HepG2 (cell line): ENCODE measurements around the gene AP3D1. TPM values are rescaled to one million over a fixed set of nuclear protein-coding genes. Genes with fewer than 3 reads are reported as not detected.
A peak's percentile ranks its signal among the peaks of the same experiment; 100 is the strongest.

Experiments used
- ATF3 ChIP-seq: sonication (generic); formaldehyde crosslinking; IDR thresholded peaks from 2 replicates; pipeline ENCODE4 v1.4.0; 2020; ENCODE audit warnings: missing genetic modification reagents
- ATM ChIP-seq: fragments of 450-650 bp; IDR thresholded peaks from 2 replicates; pipeline ENCODE4 v1.7.1; 2017; ENCODE audit warnings: mild to moderate bottlenecking, borderline replicate concordance
- BHLHE40 ChIP-seq: IDR thresholded peaks from 2 replicates; pipeline ENCODE4 v1.6.1; 2011; ENCODE audit warnings: low read length, improper control_type of control experiment
- BRD4 ChIP-seq: sonication (generic); formaldehyde crosslinking; IDR thresholded peaks from 2 replicates; pipeline ENCODE4 v1.4.0; 2020; ENCODE audit warnings: missing genetic modification reagents
- DR1 ChIP-seq: sonication (generic); formaldehyde crosslinking; IDR thresholded peaks from 2 replicates; pipeline ENCODE4 v1.8.0; 2021; ENCODE audit warnings: mild to moderate bottlenecking, missing genetic modification reagents, inconsistent platforms
- FLYWCH1 ChIP-seq: sonication (generic); formaldehyde crosslinking; IDR thresholded peaks from 2 replicates; pipeline ENCODE4 v1.8.1; 2023; ENCODE audit warnings: mild to moderate bottlenecking, missing genetic modification reagents
- HIVEP1 ChIP-seq: sonication (generic); formaldehyde crosslinking; IDR thresholded peaks from 2 replicates; pipeline ENCODE4 v1.4.0; 2020; ENCODE audit warnings: mild to moderate bottlenecking, missing genetic modification reagents
- KDM5B ChIP-seq: sonication (generic); formaldehyde crosslinking; IDR thresholded peaks from 2 replicates; pipeline ENCODE4 v1.4.0; 2020; ENCODE audit warnings: missing genetic modification reagents, mild to moderate bottlenecking, borderline replicate concordance
- KLF12 ChIP-seq: sonication (generic); formaldehyde crosslinking; IDR thresholded peaks from 2 replicates; pipeline ENCODE4 v1.4.0; 2020; ENCODE audit warnings: missing genetic modification reagents, borderline replicate concordance
- KLF6 ChIP-seq: IDR thresholded peaks from 2 replicates; pipeline ENCODE4 v1.8.0; 2016; ENCODE audit warnings: missing biosample characterization, missing genetic modification reagents
- MAFF ChIP-seq: IDR thresholded peaks from 2 replicates; pipeline ENCODE4 v1.6.1; 2011; ENCODE audit warnings: low read depth, low read length, improper control_type of control experiment
- MED1 ChIP-seq: sonication (generic); formaldehyde crosslinking; IDR thresholded peaks from 2 replicates; pipeline ENCODE4 v1.4.0; 2020; ENCODE audit warnings: missing genetic modification reagents
- MLLT10 ChIP-seq: sonication (generic); formaldehyde crosslinking; IDR thresholded peaks from 2 replicates; pipeline ENCODE4 v1.4.0; 2020; ENCODE audit warnings: missing genetic modification reagents
- MXD4 ChIP-seq: IDR thresholded peaks from 2 replicates; pipeline ENCODE4 v1.6.1; 2016; ENCODE audit warnings: mild to moderate bottlenecking, missing biosample characterization, missing genetic modification reagents
- PAWR ChIP-seq: sonication (generic); formaldehyde crosslinking; IDR thresholded peaks from 2 replicates; pipeline ENCODE4 v1.4.0; 2020; ENCODE audit warnings: missing genetic modification reagents, mild to moderate bottlenecking, borderline replicate concordance
- REL ChIP-seq: sonication (generic); formaldehyde crosslinking; conservative IDR thresholded peaks from 2 replicates; pipeline ENCODE4 v1.8.0; 2022; ENCODE audit warnings: mild to moderate bottlenecking, missing genetic modification reagents, moderate library complexity
- SETDB1 ChIP-seq: sonication (generic); formaldehyde crosslinking; IDR thresholded peaks from 2 replicates; pipeline ENCODE4 v1.5.1; 2020; ENCODE audit warnings: missing genetic modification reagents, mild to moderate bottlenecking, borderline replicate concordance
- SP4 ChIP-seq: sonication (generic); formaldehyde crosslinking; IDR thresholded peaks from 2 replicates; pipeline ENCODE4 v1.8.1; 2023; ENCODE audit warnings: mild to moderate bottlenecking, missing genetic modification reagents
- TAF15 ChIP-seq: fragments of 200-400 bp; formaldehyde crosslinking; IDR thresholded peaks from one replicate; pipeline ENCODE4 v1.6.1; 2018; ENCODE audit warnings: mild to moderate bottlenecking, low read depth, low read length; ENCODE audit not compliant: poor library complexity, severe bottlenecking
- ZBTB46 ChIP-seq: sonication (generic); formaldehyde crosslinking; IDR thresholded peaks from 2 replicates; pipeline ENCODE4 v1.4.0; 2020; ENCODE audit warnings: mild to moderate bottlenecking, missing genetic modification reagents, borderline replicate concordance
- ZKSCAN1 ChIP-seq: fragments of 150-350 bp; IDR thresholded peaks from 2 replicates; pipeline ENCODE4 v1.6.1; 2014; ENCODE audit warnings: low read length
- ZNF225 ChIP-seq: sonication (generic); formaldehyde crosslinking; IDR thresholded peaks from 2 replicates; pipeline ENCODE4 v1.4.0; 2020; ENCODE audit warnings: mild to moderate bottlenecking, missing genetic modification reagents
- ZNF274 ChIP-seq: sonication (generic); formaldehyde crosslinking; IDR thresholded peaks from 2 replicates; pipeline ENCODE4 v1.5.1; 2020; ENCODE audit warnings: mild to moderate bottlenecking, missing genetic modification reagents
- ZNF292 ChIP-seq: sonication (generic); formaldehyde crosslinking; IDR thresholded peaks from 2 replicates; pipeline ENCODE4 v1.8.1; 2022; ENCODE audit warnings: mild to moderate bottlenecking, low read depth, missing genetic modification reagents, borderline replicate concordance
- ZNF441 ChIP-seq: sonication (generic); formaldehyde crosslinking; IDR thresholded peaks from 2 replicates; pipeline ENCODE4 v1.7.0; 2021; ENCODE audit warnings: missing genetic modification reagents, borderline replicate concordance
- ZNF580 ChIP-seq: IDR thresholded peaks from 2 replicates; pipeline ENCODE4 v1.6.1; 2016; ENCODE audit warnings: low read depth, borderline replicate concordance
- ZNF678 ChIP-seq: sonication (generic); formaldehyde crosslinking; IDR thresholded peaks from 2 replicates; pipeline ENCODE4 v1.4.0; 2020; ENCODE audit warnings: mild to moderate bottlenecking, missing genetic modification reagents
- ZNF720 ChIP-seq: sonication (generic); formaldehyde crosslinking; IDR thresholded peaks from 2 replicates; pipeline ENCODE4 v1.4.0; 2020; ENCODE audit warnings: missing genetic modification reagents
- ZNF768 ChIP-seq: sonication (generic); formaldehyde crosslinking; IDR thresholded peaks from 2 replicates; pipeline ENCODE4 v1.4.0; 2020; ENCODE audit warnings: missing genetic modification reagents
- polyA plus RNA-seq, 8 experiments: library from polyadenylated mRNA; depleted of rRNA in 3 of 8; stranded (reverse) in 7 of 8; unstranded in 1 of 8; fragments of >200 nt; fragmentation: Illumina TruSeq in 4 of 8; extraction: Trizol in 4 of 8; gene quantifications; 2 replicates each; pipeline versions ENCODE4 v1.2.1 to v1.2.3, GENCODE V29; 2011 to 2016; ENCODE audit warnings: low read depth in 4 of 8, missing spikeins in 1 of 8, mixed read lengths in 1 of 8; ENCODE audit not compliant: insufficient read depth in 1 of 8
- total RNA-seq, 5 experiments: library from RNA; depleted of rRNA; stranded (reverse); fragments of >200 nt; fragmentation: Illumina TruSeq; extraction: Trizol; gene quantifications; 2 replicates each; pipeline ENCODE4 v1.2.3, GENCODE V29; 2016; ENCODE audit warnings: low read depth in 1 of 5

The AP3D1 gene
- total and polyA plus RNA-seq, 2 of the 13 experiments (the other 11 are each of a cell fraction or from before 2014, with no cell fraction given), result 68.0 to 82.6 TPM

GRCh38 chr19:2064788-2065524 is 86.4 kb downstream of the AP3D1 start (continued):
- no peak for TF ChIP-seq MLLT10 (CRISPR knock-in tag)
- no peak for TF ChIP-seq KLF12 (CRISPR knock-in tag)
- TF ChIP-seq HIVEP1 (CRISPR knock-in tag), result no peak
- TF ChIP-seq ATF3, result no peak
- peak; percentile 21; the same call in 1 of the 2 replicates for TF ChIP-seq ZNF768 (CRISPR knock-in tag)
- TF ChIP-seq REL, result no peak
- peak; percentile 63; the same call in 1 of the 2 replicates for TF ChIP-seq ZNF274 (CRISPR knock-in tag)
- TF ChIP-seq MED1 (CRISPR knock-in tag), result peak; percentile 43; the same call in 1 of the 2 replicates
- TF ChIP-seq SP4, result 0 out of 2 replicates have a peak, but pooled peaks have one; percentile 32
- no peak for TF ChIP-seq DR1 (CRISPR knock-in tag)
- TF ChIP-seq ZNF580 (CRISPR knock-in tag), result no peak
- TF ChIP-seq ZNF225 (CRISPR knock-in tag), result no peak
- TF ChIP-seq KLF6 (CRISPR knock-in tag), result no peak
- TF ChIP-seq ATM, result no peak
- no peak; the same call in 1 of the 2 replicates for TF ChIP-seq KDM5B (CRISPR knock-in tag)
- 0 out of 2 replicates have a peak, but pooled peaks have one; percentile 20 for TF ChIP-seq MXD4 (CRISPR knock-in tag)
- no peak for TF ChIP-seq ZKSCAN1
- no peak for TF ChIP-seq ZBTB46 (CRISPR knock-in tag)
- no peak for TF ChIP-seq TAF15
- TF ChIP-seq PAWR (CRISPR knock-in tag), result no peak
- TF ChIP-seq BHLHE40, result no peak
- peak; percentile 20; the same call in 1 of the 2 replicates for TF ChIP-seq ZNF678 (CRISPR knock-in tag)
- TF ChIP-seq SETDB1 (CRISPR knock-in tag), result no peak
- peak; percentile 52; the same call in 1 of the 2 replicates for TF ChIP-seq ZNF292
- no peak for TF ChIP-seq ZNF720 (CRISPR knock-in tag)
- TF ChIP-seq MAFF, result no peak
- TF ChIP-seq FLYWCH1 (CRISPR knock-in tag), result no peak
- no peak for TF ChIP-seq ZNF441 (CRISPR knock-in tag)
- no peak for TF ChIP-seq BRD4 (CRISPR knock-in tag)
